Smooth muscle cell of the brain vasculature (primary cell): ENCODE data around the gene HTR3D.
"Not testable (repeated sequence)": the region's sequence is repeated elsewhere in the genome, so short reads cannot be mapped to it uniquely, and the experiment has no call there.

Source experiments
- DNase-seq: peaks from one replicate; pipeline ENCODE4 v3.0.0-alpha.2; 2012; ENCODE audit warnings: low read depth, low spot score

The HTR3D gene

GRCh38 chr3:184067573-184068055 lies 36.1 kb downstream of the HTR3D start:
- no peak for DNase-seq

GRCh38 chr3:184068344-184068743 lies 36.8 kb downstream of the HTR3D start:
- no peak for DNase-seq

- not testable (repeated sequence) for DNase-seq
Observed at GRCh38 chr3:184071142-184071541, 39.6 kb downstream of the HTR3D start.

GRCh38 chr3:184073621-184074020 lies 42.1 kb downstream of the HTR3D start:
- no peak for DNase-seq

GRCh38 chr3:184075901-184076300 lies 44.4 kb downstream of the HTR3D start:
- no peak for DNase-seq

- no peak for DNase-seq
Observed at GRCh38 chr3:184077881-184078280, 46.3 kb downstream of the HTR3D start.

GRCh38 chr3:184078851-184079250 lies 47.3 kb downstream of the HTR3D start:
- no peak for DNase-seq

- DNase-seq, result no peak
Observed at GRCh38 chr3:184081116-184081830, 49.7 kb downstream of the HTR3D start.

GRCh38 chr3:184082034-184082433 lies 50.5 kb downstream of the HTR3D start:
- no peak for DNase-seq

GRCh38 chr3:184082465-184082864 lies 50.9 kb downstream of the HTR3D start:
- DNase-seq, result no peak

GRCh38 chr3:184085389-184085852 lies 53.9 kb downstream of the HTR3D start:
- DNase-seq, result no peak
